ENCODE results near the gene GSDMA.

The GSDMA gene

DNA sequence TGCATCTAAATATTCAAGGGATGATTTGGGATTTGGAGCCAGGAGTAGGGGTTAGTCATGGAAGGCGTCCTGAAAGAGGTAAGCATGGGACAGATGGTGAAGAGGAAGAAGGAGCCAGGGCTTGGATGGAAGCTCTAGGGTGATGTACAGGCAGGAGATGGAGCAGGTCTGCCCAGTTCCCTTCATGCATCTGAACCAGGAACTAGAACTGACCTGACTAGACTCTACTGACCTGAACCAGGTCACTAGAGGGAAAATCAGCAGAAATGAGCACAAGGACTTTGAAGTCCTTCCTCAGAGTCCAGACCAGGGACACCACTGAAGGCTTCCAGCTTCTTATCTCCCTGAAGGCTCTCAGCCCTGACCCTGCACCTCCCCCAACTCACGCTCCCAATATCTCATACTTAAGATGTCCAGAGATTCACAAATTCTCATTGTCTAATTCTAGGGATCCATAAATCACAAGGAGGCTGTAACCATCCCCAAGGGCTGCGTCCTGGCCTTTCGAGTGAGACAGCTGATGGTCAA lies 8.3 kb downstream of the GSDMA start:
- Histone ChIP-seq H3K9me3 (ENCODE audit: control insufficient read depth, insufficient read depth, low read length) (no peaks in the 10 kb centered on the region), H3K4me1 (ENCODE audit: control insufficient read depth, insufficient read depth, low read length) (no peaks in the 10 kb centered on the region), H3K27me3 (ENCODE audit: control insufficient read depth, insufficient read depth, low read length) (no peaks in the 10 kb centered on the region), H3K36me3 (ENCODE audit: control insufficient read depth, insufficient read depth, low read length) (no peaks in the 10 kb centered on the region), H3K4me3 (ENCODE audit: low read depth, low read length) (no peak overlapping the region), H3K9ac (ENCODE audit: low read depth, low read length) (no peak overlapping the region)

DNA sequence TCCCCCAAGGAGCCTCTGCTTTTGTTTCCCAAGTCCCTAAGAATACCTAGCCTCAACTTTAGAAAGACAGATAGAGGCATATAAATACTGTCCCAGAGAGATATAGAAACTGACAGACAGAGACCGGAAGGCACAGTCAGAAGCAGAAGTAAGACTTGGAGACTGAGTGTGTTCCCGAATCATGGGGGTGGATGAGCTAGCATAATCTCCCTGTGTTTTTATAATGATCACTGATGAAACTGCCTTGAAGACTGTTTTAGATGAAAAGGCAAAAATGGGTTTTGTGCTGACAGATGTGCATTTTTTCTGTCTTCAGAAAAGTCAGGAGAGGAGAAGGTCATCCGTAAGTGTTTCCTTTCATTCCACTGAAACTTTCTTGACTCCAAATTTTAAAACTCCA lies 9.5 kb downstream of the GSDMA start:
- Histone ChIP-seq H3K27me3 (ENCODE audit: control insufficient read depth, insufficient read depth, low read length) (no peaks in the 10 kb centered on the region), H3K36me3 (ENCODE audit: control insufficient read depth, insufficient read depth, low read length) (no peaks in the 10 kb centered on the region), H3K4me1 (ENCODE audit: control insufficient read depth, insufficient read depth, low read length) (peaks cover 2% of the 10 kb centered on the region), H3K9me3 (ENCODE audit: control insufficient read depth, insufficient read depth, low read length) (no peaks in the 10 kb centered on the region), H3K9ac (ENCODE audit: low read depth, low read length) (no peak overlapping the region), H3K4me3 (ENCODE audit: low read depth, low read length) (no peak overlapping the region)

- Histone ChIP-seq H3K36me3 (ENCODE audit: control insufficient read depth, insufficient read depth, low read length) (no peaks in the 10 kb centered on the region), H3K4me1 (ENCODE audit: control insufficient read depth, insufficient read depth, low read length) (peaks cover 2% of the 10 kb centered on the region), H3K4me3 (ENCODE audit: low read depth, low read length) (no peak overlapping the region), H3K27me3 (ENCODE audit: control insufficient read depth, insufficient read depth, low read length) (no peaks in the 10 kb centered on the region), H3K9ac (ENCODE audit: low read depth, low read length) (no peak overlapping the region), H3K9me3 (ENCODE audit: control insufficient read depth, insufficient read depth, low read length) (no peaks in the 10 kb centered on the region)
Measured at GRCh38 chr17:39973496-39973895, 10.7 kb downstream of the GSDMA start.

- H3K9ac ChIP-seq (ENCODE audit: low read depth, low read length) = no peak overlapping the region
Measured at GRCh38 chr17:39974433-39974832, 11.6 kb downstream of the GSDMA start.

GRCh38 chr17:39975801-39976200 lies 13.0 kb downstream of the GSDMA start:
- Histone ChIP-seq H3K4me1 (ENCODE audit: control insufficient read depth, insufficient read depth, low read length) (peaks cover 11% of the 10 kb centered on the region), H3K36me3 (ENCODE audit: control insufficient read depth, insufficient read depth, low read length) (peaks cover 2% of the 10 kb centered on the region), H3K27me3 (ENCODE audit: control insufficient read depth, insufficient read depth, low read length) (peaks cover 2% of the 10 kb centered on the region), H3K4me3 (ENCODE audit: low read depth, low read length) (no peak overlapping the region), H3K9me3 (ENCODE audit: control insufficient read depth, insufficient read depth, low read length) (no peaks in the 10 kb centered on the region), H3K9ac (ENCODE audit: low read depth, low read length) (no peak overlapping the region)

More at GRCh38 chr17:39974433-39974832, 11.6 kb downstream of the GSDMA start:
- H3K4me3 ChIP-seq (ENCODE audit: low read depth, low read length) = no peak overlapping the region
- H3K4me1 ChIP-seq (ENCODE audit: control insufficient read depth, insufficient read depth, low read length) = peaks cover 7% of the 10 kb centered on the region
- no peaks in the 10 kb centered on the region for H3K36me3 ChIP-seq (ENCODE audit: control insufficient read depth, insufficient read depth, low read length)
- peaks cover 2% of the 10 kb centered on the region for H3K27me3 ChIP-seq (ENCODE audit: control insufficient read depth, insufficient read depth, low read length)
- no peaks in the 10 kb centered on the region for H3K9me3 ChIP-seq (ENCODE audit: control insufficient read depth, insufficient read depth, low read length)

- Histone ChIP-seq H3K4me3 (ENCODE audit: low read depth, low read length) (peak overlapping the region; percentile 98), H3K9ac (ENCODE audit: low read depth, low read length) (no peak overlapping the region), H3K36me3 (ENCODE audit: control insufficient read depth, insufficient read depth, low read length) (peaks cover 5% of the 10 kb centered on the region), H3K4me1 (ENCODE audit: control insufficient read depth, insufficient read depth, low read length) (peaks cover 11% of the 10 kb centered on the region), H3K9me3 (ENCODE audit: control insufficient read depth, insufficient read depth, low read length) (no peaks in the 10 kb centered on the region), H3K27me3 (ENCODE audit: control insufficient read depth, insufficient read depth, low read length) (peaks cover 2% of the 10 kb centered on the region)
Measured at GRCh38 chr17:39979016-39979670, 16.3 kb downstream of the GSDMA start.

- peak overlapping the region; percentile 98 for H3K4me3 ChIP-seq (ENCODE audit: low read depth, low read length)
Measured at GRCh38 chr17:39979893-39980350, 17.1 kb downstream of the GSDMA start.

GRCh38 chr17:39980351-39981206 lies 17.8 kb downstream of the GSDMA start, which contains the start of gene PSMD3:
Gene PSMD3, plus strand, starts transcription at chr17:39980807. Its CDS starts 164 bp downstream, at chr17:39980971.
- Histone ChIP-seq H3K4me3 (ENCODE audit: low read depth, low read length) (peak within 1 kb of the TSS; percentile 98), H3K9ac (ENCODE audit: low read depth, low read length) (peak within 1 kb of the TSS; percentile 93), H3K27me3 (ENCODE audit: control insufficient read depth, insufficient read depth, low read length) (peaks cover 2% of the 10 kb centered on the region), H3K36me3 (ENCODE audit: control insufficient read depth, insufficient read depth, low read length) (peaks cover 20% of the 10 kb centered on the region), H3K9me3 (ENCODE audit: control insufficient read depth, insufficient read depth, low read length) (no peaks in the 10 kb centered on the region), H3K4me1 (ENCODE audit: control insufficient read depth, insufficient read depth, low read length) (peaks cover 11% of the 10 kb centered on the region)

More at GRCh38 chr17:39979893-39980350, 17.1 kb downstream of the GSDMA start:
- peaks cover 11% of the 10 kb centered on the region for H3K4me1 ChIP-seq (ENCODE audit: control insufficient read depth, insufficient read depth, low read length)
- peak overlapping the region; percentile 93 for H3K9ac ChIP-seq (ENCODE audit: low read depth, low read length)
- H3K27me3 ChIP-seq (ENCODE audit: control insufficient read depth, insufficient read depth, low read length) = peaks cover 2% of the 10 kb centered on the region
- H3K9me3 ChIP-seq (ENCODE audit: control insufficient read depth, insufficient read depth, low read length) = no peaks in the 10 kb centered on the region
- H3K36me3 ChIP-seq (ENCODE audit: control insufficient read depth, insufficient read depth, low read length) = peaks cover 13% of the 10 kb centered on the region

DNA sequence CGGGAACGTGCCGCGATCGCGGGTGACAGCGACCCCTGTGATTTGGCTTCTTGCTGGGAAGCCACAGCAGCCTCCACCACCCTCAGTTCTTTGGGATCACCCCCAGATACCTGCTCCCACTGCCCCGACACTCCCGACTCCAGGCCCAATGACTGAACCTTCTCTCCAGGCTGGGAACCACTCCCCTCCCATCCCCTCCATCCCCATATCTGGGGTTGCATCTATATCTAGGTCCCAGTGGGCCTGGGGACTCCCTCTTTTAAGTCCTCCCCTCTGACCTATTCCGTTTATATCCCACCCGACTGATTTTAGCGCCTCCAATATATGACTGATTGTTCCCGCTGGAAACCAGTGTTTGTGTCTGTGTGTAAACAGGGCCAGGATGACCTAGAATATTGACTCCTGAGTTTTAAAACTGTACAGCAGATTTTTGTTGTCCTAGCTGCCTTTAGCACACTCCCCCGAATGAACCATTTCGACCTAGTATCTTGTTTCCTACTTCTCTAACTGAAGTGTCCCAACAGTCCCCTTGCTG lies 18.5 kb downstream of the GSDMA start:
- Histone ChIP-seq H3K27me3 (ENCODE audit: control insufficient read depth, insufficient read depth, low read length) (peaks cover 2% of the 10 kb centered on the region), H3K9ac (ENCODE audit: low read depth, low read length) (peak overlapping the region; percentile 93), H3K4me3 (ENCODE audit: low read depth, low read length) (peak overlapping the region; percentile 98), H3K4me1 (ENCODE audit: control insufficient read depth, insufficient read depth, low read length) (peaks cover 11% of the 10 kb centered on the region), H3K36me3 (ENCODE audit: control insufficient read depth, insufficient read depth, low read length) (peaks cover 22% of the 10 kb centered on the region), H3K9me3 (ENCODE audit: control insufficient read depth, insufficient read depth, low read length) (no peaks in the 10 kb centered on the region)

DNA sequence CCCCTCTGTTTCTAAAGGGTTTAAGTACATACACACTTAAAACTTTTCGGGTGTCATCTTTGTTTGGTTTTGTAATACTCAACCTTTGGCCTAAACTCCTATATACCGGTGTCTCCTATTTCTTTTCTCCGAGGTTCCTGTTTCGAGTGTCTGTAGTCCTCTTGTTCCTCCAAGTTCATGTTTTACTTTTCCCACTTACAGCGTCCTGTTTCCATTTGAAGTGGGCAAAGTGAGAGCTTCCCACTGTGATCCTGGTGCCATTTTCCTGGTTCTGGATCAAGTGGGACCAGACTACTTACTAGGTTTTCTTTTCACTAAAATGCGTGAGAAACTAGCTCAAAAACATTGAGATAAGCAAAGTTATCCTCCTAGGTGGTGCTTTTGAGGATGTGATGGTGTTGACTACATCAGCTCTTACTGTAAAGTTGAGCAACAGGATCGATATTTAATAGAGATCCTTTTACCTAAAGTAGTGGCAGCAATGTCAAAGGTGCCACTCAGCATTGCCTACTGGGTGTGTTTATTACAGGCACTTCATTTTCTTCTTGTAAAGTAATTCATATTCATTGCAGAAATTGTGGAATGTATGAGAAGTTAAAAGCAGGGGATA lies 19.1 kb downstream of the GSDMA start:
- H3K36me3 ChIP-seq (ENCODE audit: control insufficient read depth, insufficient read depth, low read length) = peaks cover 22% of the 10 kb centered on the region
- no peaks in the 10 kb centered on the region for H3K9me3 ChIP-seq (ENCODE audit: control insufficient read depth, insufficient read depth, low read length)
- H3K27me3 ChIP-seq (ENCODE audit: control insufficient read depth, insufficient read depth, low read length) = peaks cover 2% of the 10 kb centered on the region
- peak overlapping the region; percentile 93 for H3K9ac ChIP-seq (ENCODE audit: low read depth, low read length)
- peak overlapping the region; percentile 98 for H3K4me3 ChIP-seq (ENCODE audit: low read depth, low read length)
- H3K4me1 ChIP-seq (ENCODE audit: control insufficient read depth, insufficient read depth, low read length) = peaks cover 10% of the 10 kb centered on the region

- H3K9me3 ChIP-seq (ENCODE audit: control insufficient read depth, insufficient read depth, low read length) = no peaks in the 10 kb centered on the region
- no peak overlapping the region for H3K9ac ChIP-seq (ENCODE audit: low read depth, low read length)
- peaks cover 71% of the 10 kb centered on the region for H3K36me3 ChIP-seq (ENCODE audit: control insufficient read depth, insufficient read depth, low read length)
- no peak overlapping the region for H3K4me3 ChIP-seq (ENCODE audit: low read depth, low read length)
- H3K4me1 ChIP-seq (ENCODE audit: control insufficient read depth, insufficient read depth, low read length) = no peaks in the 10 kb centered on the region
- H3K27me3 ChIP-seq (ENCODE audit: control insufficient read depth, insufficient read depth, low read length) = no peaks in the 10 kb centered on the region
Measured at GRCh38 chr17:39988206-39988810, 25.5 kb downstream of the GSDMA start.

Measured in iPS-15b (cell line).